ENCODE measurements around the gene PHKB. TPM values are rescaled to one million over a fixed set of nuclear protein-coding genes. Genes with fewer than 3 reads are reported as not detected.
"Not testable (repeated sequence)": the region's sequence is repeated elsewhere in the genome, so short reads cannot be mapped to it uniquely, and the experiment has no call there.

Gene PHKB
- total RNA-seq, 1 experiment from 2014 or later, result 27.5 TPM

DNA sequence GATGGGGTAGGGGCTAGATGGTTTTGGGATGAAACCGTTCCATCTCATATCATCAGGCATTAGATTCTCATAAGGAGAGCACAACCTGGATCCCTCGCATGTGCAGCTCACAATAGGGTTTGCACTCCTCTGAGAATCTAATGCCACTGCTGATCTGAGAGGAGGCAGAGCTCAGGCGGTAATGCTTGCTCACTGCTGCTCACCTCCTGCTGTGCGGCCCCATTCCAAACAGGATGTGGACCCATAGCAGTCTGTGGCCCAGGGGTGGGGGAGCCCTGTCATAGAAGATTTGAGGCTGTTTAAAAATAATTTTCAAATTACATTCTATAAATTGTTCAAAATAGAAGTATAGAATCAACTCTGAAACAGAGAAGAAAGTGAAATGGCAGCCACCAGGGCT is 50.8 kb downstream of the PHKB start:
- H3K27me3 ChIP-seq (ENCODE audit: control insufficient read depth, insufficient read depth, low read length), result no peaks in the 10 kb centered on the region
- DNase-seq, result no peak
- H3K36me3 ChIP-seq (replicated peaks; ENCODE audit: control insufficient read depth, insufficient read depth, low read length), result no peaks in the 10 kb centered on the region
- H3K4me3 ChIP-seq (ENCODE audit: insufficient read depth, low read depth, low read length), result no peak overlapping the region

DNA sequence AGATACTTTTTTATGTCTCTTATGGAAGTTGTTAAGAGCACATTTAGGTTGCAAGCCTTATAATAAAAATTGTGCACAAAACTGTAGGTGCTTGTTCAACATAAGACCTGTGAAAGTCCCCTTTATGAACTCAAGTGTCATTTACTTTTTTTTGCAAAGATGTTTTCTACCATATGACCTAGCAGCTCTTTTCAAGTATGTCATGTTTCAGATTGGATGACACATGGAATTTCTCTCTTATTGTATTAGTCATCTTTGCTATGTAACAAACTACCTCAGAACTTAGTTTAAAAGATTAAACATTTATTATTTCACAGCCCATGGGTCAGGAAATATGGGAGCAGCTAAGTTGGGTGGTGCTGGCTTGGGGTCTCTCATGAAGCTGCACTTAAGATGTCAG is 57.9 kb downstream of the PHKB start:
- no peak for DNase-seq
- no peaks in the 10 kb centered on the region for H3K36me3 ChIP-seq (replicated peaks; ENCODE audit: control insufficient read depth, insufficient read depth, low read length)
- H3K27me3 ChIP-seq (ENCODE audit: control insufficient read depth, insufficient read depth, low read length), result no peaks in the 10 kb centered on the region
- H3K4me3 ChIP-seq (ENCODE audit: insufficient read depth, low read depth, low read length), result no peak overlapping the region

DNA sequence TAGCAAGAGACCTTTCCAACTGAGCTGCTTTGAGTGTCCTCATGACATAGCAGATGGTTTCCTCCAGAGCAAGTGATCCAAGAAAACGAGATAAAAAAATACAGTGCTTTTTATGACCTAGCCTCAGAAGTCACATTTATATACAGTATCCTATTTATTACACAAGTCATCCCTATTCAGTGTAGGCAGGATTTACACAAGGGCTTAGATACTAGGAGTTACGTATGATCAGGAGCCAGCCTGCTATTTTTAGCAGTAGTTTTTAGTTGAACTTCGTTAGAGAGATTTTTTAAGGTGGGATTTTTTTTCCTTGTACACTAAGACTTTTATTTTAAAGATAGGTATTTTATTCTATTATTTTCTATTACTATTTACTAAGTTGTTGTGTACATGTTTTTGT is 58.4 kb downstream of the PHKB start:
- no peak for DNase-seq
- no peaks in the 10 kb centered on the region for H3K27me3 ChIP-seq (ENCODE audit: control insufficient read depth, insufficient read depth, low read length)

DNA sequence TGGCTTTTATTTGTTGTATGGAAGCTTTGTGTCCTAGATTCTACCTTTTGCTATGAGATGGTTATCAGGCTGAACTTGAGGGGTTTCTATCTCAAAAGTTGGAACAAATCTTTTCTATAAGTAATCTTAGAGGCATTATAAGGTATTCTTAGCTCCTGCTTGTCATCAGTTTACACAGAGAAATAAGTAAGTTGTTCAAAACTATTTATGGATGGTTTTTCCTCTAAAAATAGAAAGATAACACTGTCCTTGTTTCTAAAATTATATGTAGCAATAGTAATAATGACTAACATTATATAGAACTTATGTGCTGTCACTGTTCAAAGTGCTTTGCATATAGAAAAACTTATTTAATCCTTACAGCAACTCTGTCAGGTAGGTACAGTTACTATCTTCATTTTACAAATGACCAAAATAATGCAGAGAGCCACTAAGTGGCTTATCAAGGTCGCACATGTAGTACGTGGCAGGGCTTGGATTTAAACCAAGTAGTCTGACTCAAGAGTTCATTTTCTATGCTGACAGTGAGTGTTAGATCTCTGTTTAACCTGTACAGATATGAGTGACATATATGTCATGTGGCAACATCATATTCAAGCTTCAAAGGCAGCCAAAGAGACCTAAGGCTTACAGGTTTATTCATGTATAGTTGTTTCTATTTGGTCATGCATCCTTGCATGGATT is 59.0 kb downstream of the PHKB start:
- no peak overlapping the region for H3K4me3 ChIP-seq (ENCODE audit: insufficient read depth, low read depth, low read length)
- DNase-seq, result no peak
- H3K36me3 ChIP-seq (replicated peaks; ENCODE audit: control insufficient read depth, insufficient read depth, low read length), result no peaks in the 10 kb centered on the region
- H3K27me3 ChIP-seq (ENCODE audit: control insufficient read depth, insufficient read depth, low read length), result no peaks in the 10 kb centered on the region

More for the DNA sequence above, 58.4 kb downstream of the PHKB start:
- no peak overlapping the region for H3K4me3 ChIP-seq (ENCODE audit: insufficient read depth, low read depth, low read length)
- no peaks in the 10 kb centered on the region for H3K36me3 ChIP-seq (replicated peaks; ENCODE audit: control insufficient read depth, insufficient read depth, low read length)

DNA sequence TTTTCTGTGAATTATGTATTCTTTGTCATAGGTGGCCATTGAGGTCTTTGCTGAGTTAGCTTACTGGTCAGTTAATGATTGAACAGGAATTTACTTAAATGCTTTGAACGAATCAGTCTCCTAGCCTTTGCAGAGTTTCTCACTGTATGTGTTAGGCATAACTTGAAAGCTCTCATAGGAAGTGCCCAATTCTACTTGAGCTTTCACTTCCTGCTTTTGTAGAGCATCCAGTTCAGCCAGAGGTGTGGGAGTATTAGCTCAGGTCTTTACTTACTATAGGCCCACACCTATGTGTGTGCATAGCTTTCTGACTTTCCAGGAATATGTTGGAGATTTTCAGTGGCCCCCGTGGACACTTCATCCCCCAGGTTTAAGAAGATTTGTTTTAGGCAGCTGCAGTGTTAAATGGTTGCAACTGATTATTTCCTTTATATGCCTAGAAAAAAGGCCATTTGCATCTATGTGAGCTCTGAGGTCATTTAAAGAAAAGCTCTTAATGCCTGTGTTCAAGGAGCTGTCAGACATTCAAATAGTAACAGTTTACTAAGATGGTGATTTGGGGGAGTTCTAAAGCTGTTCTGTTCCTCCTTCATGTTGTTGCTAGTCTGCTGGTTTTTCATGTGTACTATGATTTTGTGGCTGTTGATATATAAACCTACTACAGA is 62.3 kb downstream of the PHKB start:
- H3K27me3 ChIP-seq (ENCODE audit: control insufficient read depth, insufficient read depth, low read length), result no peaks in the 10 kb centered on the region
- H3K4me3 ChIP-seq (ENCODE audit: insufficient read depth, low read depth, low read length), result no peak overlapping the region
- no peaks in the 10 kb centered on the region for H3K36me3 ChIP-seq (replicated peaks; ENCODE audit: control insufficient read depth, insufficient read depth, low read length)
- no peak for DNase-seq

DNA sequence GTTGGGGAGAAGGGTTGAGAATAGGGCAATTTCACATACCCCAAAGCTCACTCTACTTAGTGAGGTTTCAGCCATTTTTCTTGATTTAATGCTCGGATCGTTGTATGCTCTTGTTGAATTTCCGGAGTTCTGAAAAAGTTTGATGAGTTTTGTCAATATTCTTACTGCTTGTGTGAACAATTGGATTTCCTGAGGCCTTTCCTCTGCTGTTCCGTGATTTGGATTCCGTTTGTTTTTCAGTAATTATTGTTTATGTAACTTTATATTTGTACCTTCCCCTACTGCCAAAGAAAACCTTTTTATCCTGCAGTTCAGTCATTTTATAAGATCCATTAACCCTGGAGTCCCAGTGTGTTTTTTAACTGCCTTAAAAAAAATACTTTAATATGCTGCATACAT is 62.9 kb downstream of the PHKB start:
- Histone ChIP-seq H3K4me3 (ENCODE audit: insufficient read depth, low read depth, low read length) (no peak overlapping the region), H3K36me3 (replicated peaks; ENCODE audit: control insufficient read depth, insufficient read depth, low read length) (no peaks in the 10 kb centered on the region), H3K27me3 (ENCODE audit: control insufficient read depth, insufficient read depth, low read length) (no peaks in the 10 kb centered on the region)
- no peak for DNase-seq

DNA sequence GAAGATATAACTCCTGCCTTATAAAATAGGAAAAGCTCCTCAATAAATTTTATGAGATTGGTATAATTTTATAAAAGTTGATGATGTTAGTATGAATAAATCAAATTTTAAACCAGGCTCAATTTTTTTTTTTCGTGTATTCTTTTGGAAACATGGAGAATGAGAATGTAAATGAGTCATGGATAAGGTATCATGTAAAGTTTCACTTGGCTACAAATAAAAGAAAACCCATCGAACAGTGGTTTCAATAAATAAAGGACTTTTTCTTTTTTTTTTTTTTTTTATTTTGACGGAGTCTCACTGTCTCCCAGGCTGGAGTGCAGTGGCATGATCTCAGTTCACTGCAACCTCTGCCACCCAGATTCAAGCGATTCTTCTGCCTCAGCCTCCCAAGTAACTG is 67.3 kb downstream of the PHKB start:
- no peaks in the 10 kb centered on the region for H3K36me3 ChIP-seq (replicated peaks; ENCODE audit: control insufficient read depth, insufficient read depth, low read length)
- no peak for DNase-seq
- no peak overlapping the region for H3K4me3 ChIP-seq (ENCODE audit: insufficient read depth, low read depth, low read length)
- no peaks in the 10 kb centered on the region for H3K27me3 ChIP-seq (ENCODE audit: control insufficient read depth, insufficient read depth, low read length)

DNA sequence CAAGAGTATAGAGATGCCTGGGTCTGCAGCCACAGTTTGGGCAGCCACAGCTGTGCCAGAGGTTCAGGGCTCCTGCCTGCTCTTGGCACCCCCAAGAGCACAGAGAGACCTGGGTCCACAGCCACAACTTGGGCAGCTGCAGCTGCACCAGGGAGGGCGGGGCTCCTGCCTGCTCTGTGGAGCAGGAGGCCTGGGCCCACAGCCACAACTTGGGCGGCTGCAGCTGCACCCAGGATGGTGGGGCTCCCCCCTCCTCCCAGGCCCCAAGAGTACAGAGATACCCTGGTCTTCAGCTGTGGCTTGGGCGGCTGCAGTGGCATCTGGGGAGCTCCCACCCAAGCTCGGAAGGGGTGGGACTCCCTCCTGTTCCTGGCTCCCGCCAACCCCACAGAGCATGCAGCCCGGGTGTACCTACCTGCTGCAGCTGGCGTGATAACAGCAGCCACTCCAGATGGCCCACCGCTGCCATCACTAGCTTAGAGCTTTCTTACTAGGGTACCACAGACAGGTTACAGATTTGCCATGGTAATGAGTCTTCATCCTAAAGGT is 72.7 kb downstream of the PHKB start:
- no peak for DNase-seq
- H3K27me3 ChIP-seq (ENCODE audit: control insufficient read depth, insufficient read depth, low read length), result no peaks in the 10 kb centered on the region
- H3K4me3 ChIP-seq (ENCODE audit: insufficient read depth, low read depth, low read length), result no peak overlapping the region
- no peaks in the 10 kb centered on the region for H3K36me3 ChIP-seq (replicated peaks; ENCODE audit: control insufficient read depth, insufficient read depth, low read length)

DNA sequence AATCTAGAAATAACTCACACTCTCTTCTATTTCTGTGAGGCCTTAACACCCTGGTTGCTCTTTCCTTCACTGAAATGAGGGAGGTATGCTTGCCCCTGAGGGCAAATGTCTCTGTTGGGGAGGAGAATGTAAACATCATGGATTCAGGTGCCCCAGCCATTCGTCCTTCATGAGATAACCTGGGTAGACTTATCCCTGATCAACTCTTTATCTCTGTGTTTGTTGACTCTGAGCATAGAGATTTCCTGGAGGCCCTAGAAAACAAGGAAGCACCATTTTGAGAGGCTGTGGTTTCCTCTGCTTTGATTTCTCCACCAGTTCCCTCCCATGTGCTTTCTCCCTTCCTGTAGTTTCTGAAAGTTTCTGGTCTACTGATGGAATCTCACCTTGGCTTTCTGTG is 77.3 kb downstream of the PHKB start:
- H3K27me3 ChIP-seq (ENCODE audit: control insufficient read depth, insufficient read depth, low read length), result no peaks in the 10 kb centered on the region
- DNase-seq, result no peak
- H3K4me3 ChIP-seq (ENCODE audit: insufficient read depth, low read depth, low read length), result no peak overlapping the region
- H3K36me3 ChIP-seq (replicated peaks; ENCODE audit: control insufficient read depth, insufficient read depth, low read length), result no peaks in the 10 kb centered on the region

DNA sequence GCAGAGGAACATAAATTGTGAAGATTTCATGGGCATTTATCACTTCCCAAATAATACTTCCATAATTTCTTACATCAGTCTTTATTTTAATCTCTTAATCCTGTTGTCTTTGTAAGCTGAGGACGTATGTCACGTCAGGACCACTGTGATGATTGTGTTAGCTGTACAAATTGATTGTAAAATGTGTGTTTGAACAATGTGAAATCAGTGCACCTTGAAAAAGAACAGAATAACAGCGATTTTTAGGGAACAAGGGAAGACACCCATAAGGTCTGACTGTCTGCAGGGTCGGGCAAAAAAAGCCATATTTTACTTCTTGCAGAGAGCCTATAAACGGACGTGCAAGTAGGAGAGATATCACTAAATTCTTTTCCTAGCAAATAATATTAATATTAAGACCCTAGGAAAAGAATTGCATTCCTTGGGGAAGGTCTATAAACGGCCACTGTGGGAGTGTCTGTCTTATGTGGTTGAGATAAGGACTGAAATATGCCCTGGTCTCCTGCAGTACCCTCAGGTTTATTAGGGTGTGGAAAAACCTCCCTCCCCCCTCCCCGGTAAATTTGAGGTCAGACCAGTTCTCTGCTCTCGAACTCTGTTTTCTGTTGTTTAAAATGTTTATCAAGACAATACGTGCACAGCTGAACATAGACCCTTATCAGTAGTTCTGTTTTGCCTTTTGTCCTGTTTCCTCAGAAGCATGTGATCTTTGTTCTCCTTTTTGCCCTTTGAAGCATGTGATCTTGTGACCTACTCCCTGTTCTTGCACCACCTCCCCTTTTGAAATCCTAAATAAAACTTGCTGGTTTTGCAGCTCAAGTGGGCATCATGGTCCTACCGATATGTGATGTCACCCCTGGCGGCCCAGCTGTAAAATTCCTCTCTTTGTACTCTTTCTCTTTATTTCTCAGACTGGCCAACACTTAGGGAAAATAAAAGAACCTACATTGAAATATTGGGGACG is 78.9 kb downstream of the PHKB start:
- H3K36me3 ChIP-seq (replicated peaks; ENCODE audit: control insufficient read depth, insufficient read depth, low read length); DNase-seq; H3K27me3 ChIP-seq (ENCODE audit: control insufficient read depth, insufficient read depth, low read length); H3K4me3 ChIP-seq (ENCODE audit: insufficient read depth, low read depth, low read length): not testable (repeated sequence)

DNA sequence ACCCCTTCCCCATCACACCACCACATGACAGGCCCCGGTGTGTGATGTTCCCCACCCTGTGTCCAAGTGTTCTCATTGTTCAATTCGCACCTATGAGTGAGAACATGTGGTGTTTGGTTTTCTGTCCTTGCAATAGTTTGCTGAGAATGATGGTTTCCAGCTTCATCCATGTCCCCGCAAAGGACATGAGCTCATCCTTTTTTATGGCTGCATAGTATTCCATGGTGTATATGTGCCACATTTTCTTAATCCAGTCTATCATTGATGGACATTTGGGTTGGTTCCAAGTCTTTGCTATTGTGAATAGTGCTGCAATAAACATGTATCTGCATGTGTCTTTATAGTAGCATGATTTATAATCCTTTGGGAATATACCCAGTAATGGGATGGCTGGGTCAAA is 80.0 kb downstream of the PHKB start:
- DNase-seq; H3K4me3 ChIP-seq (ENCODE audit: insufficient read depth, low read depth, low read length); H3K27me3 ChIP-seq (ENCODE audit: control insufficient read depth, insufficient read depth, low read length); H3K36me3 ChIP-seq (replicated peaks; ENCODE audit: control insufficient read depth, insufficient read depth, low read length): not testable (repeated sequence)

DNA sequence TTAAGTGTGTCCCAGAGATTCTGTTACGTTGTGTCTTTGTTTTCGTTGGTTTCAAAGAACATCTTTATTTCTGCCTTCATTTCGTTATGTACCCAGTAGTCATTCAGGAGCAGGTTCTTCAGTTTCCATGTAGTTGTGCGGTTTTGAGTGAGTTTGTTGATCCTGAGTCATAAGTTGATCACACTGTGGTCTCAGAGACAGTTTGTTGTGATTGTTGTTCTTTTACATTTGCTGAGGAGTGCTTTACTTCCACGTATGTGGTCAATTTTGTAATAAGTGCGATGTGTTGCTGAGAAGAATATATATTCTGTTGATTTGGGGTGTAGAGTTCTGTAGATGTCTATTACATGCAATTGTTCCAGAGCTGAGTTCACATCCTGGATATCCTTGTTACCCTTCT is 83.1 kb downstream of the PHKB start:
- H3K27me3 ChIP-seq (ENCODE audit: control insufficient read depth, insufficient read depth, low read length); H3K4me3 ChIP-seq (ENCODE audit: insufficient read depth, low read depth, low read length); H3K36me3 ChIP-seq (replicated peaks; ENCODE audit: control insufficient read depth, insufficient read depth, low read length); DNase-seq: not testable (repeated sequence)

DNA sequence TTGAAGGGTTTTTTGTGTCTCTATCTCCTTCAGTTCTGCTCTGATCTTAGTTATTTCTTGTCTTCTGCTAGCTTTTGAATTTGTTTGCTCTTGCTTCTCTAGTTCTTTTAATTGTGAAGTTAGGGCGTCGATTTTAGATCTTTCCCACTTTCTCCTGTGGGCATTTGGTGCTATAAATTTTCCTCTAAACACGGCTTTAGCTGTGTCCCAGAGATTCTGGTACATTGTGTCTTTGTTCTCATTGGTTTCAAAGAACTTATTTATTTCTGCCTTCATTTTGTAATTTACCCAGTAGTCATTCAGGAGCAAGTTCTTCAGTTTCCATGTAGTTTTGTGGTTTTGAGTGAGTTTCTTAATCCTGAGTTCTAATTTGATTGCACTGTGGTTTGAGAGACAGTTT is 90.1 kb downstream of the PHKB start:
- H3K4me3 ChIP-seq (ENCODE audit: insufficient read depth, low read depth, low read length); H3K36me3 ChIP-seq (replicated peaks; ENCODE audit: control insufficient read depth, insufficient read depth, low read length); DNase-seq; H3K27me3 ChIP-seq (ENCODE audit: control insufficient read depth, insufficient read depth, low read length): not testable (repeated sequence)

DNA sequence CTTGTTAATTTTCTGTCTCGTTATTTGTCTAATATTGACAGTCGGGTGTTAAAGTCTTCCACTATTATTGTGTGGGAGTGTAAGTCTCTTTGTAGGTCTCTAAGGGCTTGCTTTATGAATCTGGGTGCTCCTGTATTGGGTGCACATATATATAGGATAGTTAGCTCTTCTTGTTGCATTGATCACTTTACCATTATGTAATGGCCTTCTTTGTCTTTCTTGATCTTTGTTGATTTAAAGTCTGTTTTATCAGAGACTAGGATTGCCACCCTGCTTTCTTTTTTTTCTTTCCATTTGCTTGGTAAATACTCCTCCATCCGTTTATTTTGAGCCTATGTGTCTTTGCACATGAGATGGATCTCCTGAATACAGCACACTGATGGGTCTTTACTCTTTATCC is 90.6 kb downstream of the PHKB start:
- H3K36me3 ChIP-seq (replicated peaks; ENCODE audit: control insufficient read depth, insufficient read depth, low read length); H3K27me3 ChIP-seq (ENCODE audit: control insufficient read depth, insufficient read depth, low read length); DNase-seq; H3K4me3 ChIP-seq (ENCODE audit: insufficient read depth, low read depth, low read length): not testable (repeated sequence)

Data from H7 (cell line).